H1 (cell line): ENCODE data around the gene CPED1. TPM values are rescaled to one million over a fixed set of nuclear protein-coding genes. Genes with fewer than 3 reads are reported as not detected.

Experiments used
- SRF ChIP-seq: IDR thresholded peaks from 2 replicates; pipeline ENCODE4 v1.6.1; 2011; ENCODE audit warnings: mild to moderate bottlenecking, low read depth, low read length, moderate library complexity
- TAF1 ChIP-seq: IDR thresholded peaks from 2 replicates; pipeline ENCODE4 v1.6.1; 2011; ENCODE audit warnings: mild to moderate bottlenecking, low read depth, low read length
- TAF7 ChIP-seq: optimal IDR thresholded peaks from 2 replicates; pipeline ENCODE3; 2011; ENCODE audit warnings: low read depth, mild to moderate bottlenecking, inconsistent platforms, low read length, moderate library complexity, borderline replicate concordance
- polyA plus RNA-seq, 7 experiments: library from polyadenylated mRNA; depleted of rRNA in 3 of 7; stranded (reverse) in 5 of 7; unstranded in 2 of 7; fragments of >200 nt in 5 of 7; fragments of 200-250 nt in 2 of 7; gene quantifications; 1 replicate in 5 of 7; 2 replicates in 1 of 7; 4 replicates in 1 of 7; pipeline versions ENCODE4 v1.2.1 to v1.2.3, GENCODE V29; 2011 to 2013; ENCODE audit warnings: missing spikeins in 2 of 7, mixed read lengths in 2 of 7
- total RNA-seq: library from RNA; stranded (reverse); fragmentation: NEBNext Ultra II Directional; extraction: Animal tissue kit (Norgen Biotek cat#: 25700); gene quantifications from 2 replicates; pipeline ENCODE4 v1.2.1, GENCODE V29; 2021

The CPED1 gene
- total and polyA plus RNA-seq, 2 of the 8 experiments (the other 6 are each of a cell fraction or from before 2014, with no cell fraction given): 0.08 to 0.39 TPM

DNA sequence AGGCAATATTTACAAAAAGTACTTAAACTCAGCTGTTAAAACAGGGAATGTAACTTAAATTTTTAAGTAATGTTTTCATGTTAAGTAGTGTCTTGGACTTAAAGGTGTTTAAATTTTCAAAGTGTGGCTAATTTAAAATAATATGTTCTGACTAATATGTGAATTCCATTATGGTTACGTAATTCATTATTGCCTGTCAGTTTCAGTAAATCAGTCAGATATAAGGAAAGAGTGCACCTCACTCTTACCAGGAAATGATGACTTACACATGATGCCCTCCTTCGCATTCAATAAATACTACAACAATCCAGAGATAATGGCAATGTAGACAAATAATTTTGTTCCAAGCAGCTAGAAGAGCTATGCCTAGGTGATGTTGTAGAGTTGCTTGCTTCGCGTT lies 271.3 kb downstream of the CPED1 start (continued):
- TF ChIP-seq TAF7 (no peak), TAF1 (no peak), SRF (no peak)
